Ascending aorta (tissue), 2 donors: ENCODE data around the gene TTC24. TPM values are rescaled to one million over a fixed set of nuclear protein-coding genes. Genes with fewer than 3 reads are reported as not detected.
A peak's percentile ranks its signal among the peaks of the same experiment; 100 is the strongest.

Experiments
- DNase-seq, 2 donors: peaks; one replicate each; pipeline ENCODE4 v3.0.0-alpha.2; 2019; ENCODE audit warnings: low spot score in 2 of 2
- H3K27ac ChIP-seq, 2 donors: fragments of 200-600 bp; sonication (generic); one replicate each; pipeline ENCODE4 v1.5.1; 2016 to 2017; ENCODE audit warnings: mild to moderate bottlenecking in 1 of 2
- H3K27me3 ChIP-seq: fragments of 200-600 bp; sonication (generic); one replicate; pipeline ENCODE4 v1.5.1; 2017
- H3K36me3 ChIP-seq, 2 donors: fragments of 200-600 bp; sonication (generic); one replicate each; pipeline ENCODE4 v1.5.1; 2016
- H3K4me1 ChIP-seq, 2 donors: fragments of 200-600 bp; sonication (generic); one replicate each; pipeline ENCODE4 v1.5.1; 2016 to 2017; ENCODE audit warnings: mild to moderate bottlenecking in 1 of 2
- H3K4me3 ChIP-seq, 2 donors: fragments of 200-600 bp; sonication (generic); one replicate each; pipeline ENCODE4 v1.5.1; 2016 to 2017; ENCODE audit warnings: mild to moderate bottlenecking in 1 of 2
- H3K9me3 ChIP-seq, 2 donors: fragments of 200-600 bp; sonication (generic); one replicate each; pipeline ENCODE4 v1.5.1; 2016
- CTCF ChIP-seq, 3 experiments: fragments of 200-600 bp in 2 of 3; fragments of 450-650 bp in 1 of 3; sonication (generic) in 2 of 3; IDR thresholded peaks; one replicate each; pipeline ENCODE4 v1.5.1; 2016 to 2019; ENCODE audit warnings: antibody characterized with exemption in 3 of 3, mild to moderate bottlenecking in 1 of 3, moderate library complexity in 1 of 3
- intact Hi-C: fragments of 100-400 bp; cut with DNase I; formaldehyde crosslinking; loops from one replicate; pipeline ENCODE4 v1.15.1; 2023
- total RNA-seq: library from RNA; depleted of rRNA; stranded (reverse); fragments of >200 nt; gene quantifications from one replicate; pipeline ENCODE4 v1.1.0, GENCODE V29; 2016

TTC24 gene
- total RNA-seq, 1 donor from 2014 or later: not detected

- no peak for DNase-seq
- H3K27ac ChIP-seq: no peak overlapping the region
- H3K4me1 ChIP-seq: peaks cover 4 to 10% of the 10 kb centered on the region in 2 donors
- H3K9me3 ChIP-seq: no peaks in the 10 kb centered on the region
- peaks cover 2 to 6% of the 10 kb centered on the region in 2 donors for H3K36me3 ChIP-seq
- H3K27me3 ChIP-seq: no peaks in the 10 kb centered on the region
- intact Hi-C loops: no loop called here
- H3K4me3 ChIP-seq: no peak overlapping the region
- no peak for TF ChIP-seq CTCF (IDR thresholded peaks at IDR 0.05)
Observed at GRCh38 chr1:156589546-156589945, 10.0 kb downstream of the TTC24 start.

- Histone ChIP-seq H3K4me3 (peak overlapping the region in 1 of 2 donors; percentile 94), H3K36me3 (peaks cover 3 to 14% of the 10 kb centered on the region in 2 donors), H3K27ac (peak overlapping the region; percentile 82 to 83), H3K9me3 (no peaks in the 10 kb centered on the region), H3K27me3 (no peaks in the 10 kb centered on the region), H3K4me1 (peaks cover 4 to 10% of the 10 kb centered on the region in 2 donors)
- no peak for TF ChIP-seq CTCF (IDR thresholded peaks at IDR 0.05)
- intact Hi-C loops: no loop called here
- DNase-seq: no peak
Observed at GRCh38 chr1:156590326-156591180, 11.0 kb downstream of the TTC24 start.

- no peaks in the 10 kb centered on the region for H3K9me3 ChIP-seq
- H3K4me1 ChIP-seq: peaks cover 4 to 10% of the 10 kb centered on the region in 2 donors
- TF ChIP-seq CTCF (IDR thresholded peaks at IDR 0.05): no peak
- intact Hi-C loops: no loop called here
- no peak for DNase-seq
- peaks cover 3 to 18% of the 10 kb centered on the region in 2 donors for H3K36me3 ChIP-seq
- peak overlapping the region; percentile 82 to 83 for H3K27ac ChIP-seq
- H3K4me3 ChIP-seq: peak overlapping the region; percentile 80 to 94
- H3K27me3 ChIP-seq: no peaks in the 10 kb centered on the region
Observed at GRCh38 chr1:156591181-156591431, 11.6 kb downstream of the TTC24 start.

- Histone ChIP-seq H3K9me3 (no peaks in the 10 kb centered on the region), H3K4me1 (peaks cover 4 to 10% of the 10 kb centered on the region in 2 donors), H3K27ac (peak within 1 kb of the TSS; percentile 82 to 83), H3K27me3 (no peaks in the 10 kb centered on the region), H3K4me3 (peak within 1 kb of the TSS; percentile 80 to 94), H3K36me3 (peaks cover 3 to 23% of the 10 kb centered on the region in 2 donors)
- TF ChIP-seq CTCF (IDR thresholded peaks at IDR 0.05): no peak
- DNase-seq: peak in 1 of 2 donors; percentile 83
- intact Hi-C loops: no loop called here
Observed at GRCh38 chr1:156591432-156592157, 12.1 kb downstream of the TTC24 start, which contains the start of gene NAXE. TSS of gene NAXE (plus strand) at chr1:156591776. CDS start at chr1:156591805, 29 bp downstream.

GRCh38 chr1:156592158-156592909 is 12.8 kb downstream of the TTC24 start:
- Histone ChIP-seq H3K9me3 (no peaks in the 10 kb centered on the region), H3K36me3 (peaks cover 3 to 30% of the 10 kb centered on the region in 2 donors), H3K27ac (peak overlapping the region; percentile 82 to 83), H3K27me3 (no peaks in the 10 kb centered on the region), H3K4me1 (peaks cover 4 to 10% of the 10 kb centered on the region in 2 donors), H3K4me3 (peak overlapping the region; percentile 80 to 94)
- TF ChIP-seq CTCF (IDR thresholded peaks at IDR 0.05): no peak
- intact Hi-C loops: no loop called here
- peak in 1 of 2 donors; percentile 48 for DNase-seq
